LNCAP (cell line): ENCODE data around the gene PTGR2.

Source experiments
- TF ChIP-seq, protein P1 (sequence below): fragments of 450-650 bp; IDR thresholded peaks from 2 replicates; pipeline ENCODE4 v1.5.1; 2017; ENCODE audit warnings: mild to moderate bottlenecking

PTGR2 gene

DNA sequence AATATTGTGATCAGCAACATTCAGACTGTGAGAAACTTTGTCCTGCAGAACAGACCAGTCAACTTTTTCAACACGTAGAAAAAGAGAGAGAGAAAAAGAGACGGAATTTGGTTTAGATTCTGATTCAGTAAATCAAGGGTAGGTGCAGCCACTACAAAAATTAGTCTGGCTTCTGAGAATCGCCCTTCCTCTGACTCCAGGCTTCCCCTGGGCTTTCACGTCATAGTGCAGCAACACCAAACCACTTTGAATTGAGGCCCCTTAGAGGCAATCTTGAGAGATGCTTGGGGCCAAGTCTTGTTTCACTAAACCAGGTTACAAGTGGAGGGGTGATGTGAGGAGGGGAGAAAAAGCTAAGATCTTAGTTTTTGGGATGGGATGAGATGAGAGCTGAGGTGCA lies 37.5 kb upstream of the PTGR2 start:
- TF ChIP-seq, protein P1, sequence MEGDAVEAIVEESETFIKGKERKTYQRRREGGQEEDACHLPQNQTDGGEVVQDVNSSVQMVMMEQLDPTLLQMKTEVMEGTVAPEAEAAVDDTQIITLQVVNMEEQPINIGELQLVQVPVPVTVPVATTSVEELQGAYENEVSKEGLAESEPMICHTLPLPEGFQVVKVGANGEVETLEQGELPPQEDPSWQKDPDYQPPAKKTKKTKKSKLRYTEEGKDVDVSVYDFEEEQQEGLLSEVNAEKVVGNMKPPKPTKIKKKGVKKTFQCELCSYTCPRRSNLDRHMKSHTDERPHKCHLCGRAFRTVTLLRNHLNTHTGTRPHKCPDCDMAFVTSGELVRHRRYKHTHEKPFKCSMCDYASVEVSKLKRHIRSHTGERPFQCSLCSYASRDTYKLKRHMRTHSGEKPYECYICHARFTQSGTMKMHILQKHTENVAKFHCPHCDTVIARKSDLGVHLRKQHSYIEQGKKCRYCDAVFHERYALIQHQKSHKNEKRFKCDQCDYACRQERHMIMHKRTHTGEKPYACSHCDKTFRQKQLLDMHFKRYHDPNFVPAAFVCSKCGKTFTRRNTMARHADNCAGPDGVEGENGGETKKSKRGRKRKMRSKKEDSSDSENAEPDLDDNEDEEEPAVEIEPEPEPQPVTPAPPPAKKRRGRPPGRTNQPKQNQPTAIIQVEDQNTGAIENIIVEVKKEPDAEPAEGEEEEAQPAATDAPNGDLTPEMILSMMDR, result no peak

DNA sequence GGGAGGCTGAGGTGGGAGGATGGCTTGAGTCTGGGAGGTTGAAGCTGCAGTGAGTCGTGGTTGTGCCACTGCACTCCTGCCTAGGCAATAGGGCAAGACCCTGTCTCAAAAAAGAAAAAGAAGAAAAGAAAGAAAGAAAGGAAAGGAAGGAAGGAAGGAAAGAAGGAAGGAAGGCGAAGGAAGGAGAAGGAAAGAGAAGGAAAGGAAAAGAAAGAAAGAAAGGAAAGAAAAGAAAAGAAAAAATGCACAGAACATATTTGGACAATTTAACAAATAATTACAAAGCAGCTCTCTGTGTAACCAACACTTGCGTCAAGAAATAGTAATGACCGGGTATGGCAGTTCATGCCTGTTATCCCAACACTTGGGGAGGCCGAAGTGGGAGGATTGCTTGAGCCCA lies 35.8 kb upstream of the PTGR2 start:
- TF ChIP-seq, protein P1, result no peak

DNA sequence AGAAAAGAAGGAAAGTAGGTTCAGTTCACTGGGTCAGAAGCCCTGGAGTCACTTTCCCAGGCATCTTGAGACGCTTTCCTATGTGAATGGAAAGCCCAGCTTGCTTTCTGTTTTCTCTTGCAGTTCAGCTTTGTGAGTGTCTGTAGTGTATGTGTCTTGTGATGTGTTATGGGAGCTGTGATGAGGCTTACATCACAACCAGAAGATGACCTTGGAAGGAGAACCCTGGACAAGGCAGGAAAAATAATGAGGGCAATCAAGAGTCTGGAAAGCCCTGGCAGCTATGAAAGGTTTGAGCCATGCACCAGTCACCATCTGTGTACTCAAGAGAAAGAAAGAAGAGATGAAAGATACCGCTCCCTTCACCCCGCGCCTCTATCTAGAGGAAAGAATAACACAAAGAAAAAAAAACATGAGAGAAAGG lies 35.2 kb upstream of the PTGR2 start:
- TF ChIP-seq, protein P1, result no peak

DNA sequence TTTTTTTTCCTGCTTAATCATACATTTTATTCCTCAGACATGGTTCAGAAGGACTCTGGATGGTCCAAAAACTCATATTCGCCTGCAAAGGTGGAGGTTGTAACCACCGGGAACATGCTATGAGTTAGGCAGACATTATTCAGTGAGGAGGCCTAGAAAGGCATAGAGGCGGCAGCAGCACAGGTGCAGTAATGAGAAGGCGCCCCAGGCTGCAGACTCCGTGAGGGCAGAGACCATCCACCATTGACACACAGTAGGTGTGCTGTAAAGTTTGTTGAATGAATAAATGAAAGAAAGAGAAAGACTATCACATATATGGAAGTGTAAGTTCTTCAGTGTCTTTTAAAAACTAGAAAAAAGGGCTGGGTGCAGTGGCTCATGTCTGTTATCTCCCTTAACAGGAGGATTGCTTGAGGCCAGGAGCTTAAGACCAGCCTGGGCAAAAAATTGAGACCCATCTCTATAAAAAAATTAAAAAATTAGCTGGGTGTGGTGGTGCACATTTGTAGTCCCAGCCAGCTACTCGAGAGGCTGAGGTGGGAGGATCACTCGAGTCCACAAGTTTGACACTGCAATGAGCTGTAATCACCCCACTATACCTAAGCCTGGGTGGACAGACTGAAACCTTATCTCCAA lies 34.5 kb upstream of the PTGR2 start:
- TF ChIP-seq, protein P1, result no peak

DNA sequence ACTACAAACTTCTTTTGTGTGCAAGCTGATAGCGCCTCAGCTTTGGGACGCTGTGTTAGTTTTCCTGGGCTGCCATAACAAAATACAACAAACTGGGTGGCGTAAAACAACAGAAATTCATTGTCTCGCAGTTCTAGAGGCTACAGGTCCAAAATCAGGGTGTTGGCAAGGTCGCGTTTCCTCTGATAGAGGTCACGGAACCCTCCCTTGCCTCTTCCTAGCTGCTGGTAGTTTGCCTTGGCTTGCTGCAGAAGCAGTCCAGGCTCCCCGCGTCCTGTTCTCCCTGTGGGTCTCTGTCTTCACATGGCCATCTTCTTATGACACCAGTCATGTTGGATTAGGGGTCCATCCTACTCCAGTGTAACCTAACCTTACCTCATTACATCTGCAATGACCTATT lies 32.8 kb upstream of the PTGR2 start:
- TF ChIP-seq, protein P1, result no peak

DNA sequence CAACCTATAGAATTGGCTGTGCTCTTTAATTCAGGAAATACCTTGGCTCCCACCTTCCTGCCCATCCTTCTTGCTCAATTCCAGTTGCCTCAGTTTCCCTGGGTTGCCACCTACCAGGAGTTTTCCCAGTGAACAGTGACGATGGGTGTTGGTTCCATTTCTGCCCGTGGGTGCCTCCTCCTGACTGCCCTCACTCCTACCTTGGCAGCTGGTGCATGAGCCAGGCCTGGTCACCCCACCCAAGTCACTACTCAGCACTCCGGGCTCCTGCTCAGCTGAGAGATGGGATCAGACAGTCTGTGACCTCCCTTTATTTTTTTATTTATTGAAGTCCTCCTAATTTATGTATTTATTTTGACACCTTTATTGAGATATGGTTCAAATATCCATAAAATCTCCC lies 31.0 kb upstream of the PTGR2 start:
- TF ChIP-seq, protein P1, result no peak

DNA sequence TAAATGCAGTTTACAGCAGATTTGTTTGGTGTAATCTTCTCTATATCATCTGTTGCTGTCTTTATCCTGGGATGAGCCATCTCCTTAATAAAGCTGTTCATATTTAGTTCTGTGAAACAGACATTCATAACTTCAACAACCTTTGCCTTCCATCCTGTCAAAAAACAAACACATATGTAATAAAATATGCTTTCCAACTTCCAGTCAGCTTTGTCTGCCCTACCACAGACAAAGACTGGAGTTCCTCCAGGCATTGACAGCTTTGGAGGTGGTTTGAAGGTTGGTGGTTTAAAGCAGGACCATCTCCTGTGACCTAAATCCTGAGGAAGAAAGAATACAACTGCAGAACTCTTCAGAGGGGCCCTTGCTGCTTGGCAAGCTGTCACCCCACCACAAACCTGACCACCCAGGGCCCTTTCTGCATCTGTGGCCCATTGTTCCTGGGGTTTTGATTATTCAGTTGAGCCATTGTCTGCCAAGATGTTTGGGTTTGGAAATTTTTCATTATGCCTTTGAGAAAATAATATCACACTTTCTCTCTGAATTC lies 28.2 kb upstream of the PTGR2 start:
- TF ChIP-seq, protein P1, result no peak

DNA sequence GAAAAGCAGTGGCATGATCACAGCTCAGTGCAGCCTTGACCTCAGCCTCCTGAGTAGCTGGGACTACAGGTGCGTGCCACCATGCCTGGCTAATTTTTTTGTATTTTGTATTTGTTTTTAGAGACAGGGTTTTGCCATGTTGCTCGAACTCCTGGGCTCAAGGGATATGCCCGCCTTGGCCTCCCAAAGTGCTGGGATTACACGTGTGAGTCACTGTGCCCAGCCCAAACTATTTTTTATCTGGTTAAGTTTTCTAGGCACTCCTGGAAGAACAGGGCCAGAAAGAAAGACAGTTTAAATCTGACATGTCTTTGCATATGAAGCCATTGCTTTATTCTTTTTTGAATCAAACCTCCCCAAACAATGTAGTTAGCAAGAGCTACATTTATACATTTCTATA lies 27.5 kb upstream of the PTGR2 start:
- TF ChIP-seq, protein P1, result no peak
